ENCODE data around the gene VWA8. TPM values are rescaled to one million over a fixed set of nuclear protein-coding genes. Genes with fewer than 3 reads are reported as not detected.
"Not testable (repeated sequence)": the region's sequence is repeated elsewhere in the genome, so short reads cannot be mapped to it uniquely, and the experiment has no call there.

VWA8 gene
- total RNA-seq, 1 donor from 2014 or later, result 26.4 TPM

DNA sequence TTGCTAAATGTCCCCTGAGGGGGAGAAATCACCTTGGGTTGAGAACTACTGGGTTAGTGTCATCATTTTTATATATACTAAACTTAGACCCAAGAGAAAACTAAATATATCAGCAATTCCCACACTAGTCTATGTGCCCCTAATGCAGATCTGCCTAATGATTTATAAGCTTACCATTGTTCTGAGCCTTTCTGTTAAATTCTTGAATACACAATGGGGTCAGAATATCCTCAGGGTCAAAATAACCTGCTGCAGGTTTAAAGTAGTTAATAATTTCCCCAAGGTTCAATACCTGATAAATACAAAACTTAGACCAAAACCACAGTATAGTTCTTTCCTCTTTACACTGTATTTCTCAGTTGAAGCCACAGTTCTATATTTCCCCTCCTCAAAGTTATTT, 4.6 kb downstream of the VWA8 start:
- no peak for DNase-seq (ENCODE audit: low spot score)
- H3K4me3 Mint-ChIP-seq, result no peak overlapping the region
- H3K27me3 Mint-ChIP-seq (ENCODE audit: insufficient read depth), result no peaks in the 10 kb centered on the region
- H3K4me1 Mint-ChIP-seq (ENCODE audit: low read depth), result peaks cover 24% of the 10 kb centered on the region
- no peaks in the 10 kb centered on the region for H3K9me3 Mint-ChIP-seq
- H3K36me3 Mint-ChIP-seq (ENCODE audit: low read depth), result peaks cover 9% of the 10 kb centered on the region
- intact Hi-C loops (cut with micrococcal nuclease), result no loop called here
- no peak overlapping the region for H3K27ac Mint-ChIP-seq

DNA sequence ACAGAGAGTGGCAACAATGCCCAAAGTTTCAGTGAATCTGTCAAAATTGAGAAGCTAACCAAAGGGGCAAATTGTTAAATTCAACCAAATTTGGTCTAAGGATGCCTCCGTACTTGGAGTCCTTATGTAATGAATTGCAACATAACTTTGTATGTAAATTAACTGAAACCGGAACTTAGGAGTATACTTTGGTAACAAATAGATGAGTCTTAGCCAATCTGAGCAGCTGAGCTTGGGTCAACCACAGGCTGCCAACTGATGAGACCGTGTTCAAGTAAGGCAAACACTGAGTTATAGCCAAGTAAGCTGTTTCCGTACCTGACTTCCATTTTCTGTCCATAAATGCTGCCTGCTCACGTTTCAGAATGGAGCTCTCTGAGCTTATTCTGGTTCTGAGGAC, 5.3 kb downstream of the VWA8 start:
- Mint-ChIP-seq H3K27me3 (ENCODE audit: insufficient read depth) (no peaks in the 10 kb centered on the region), H3K4me1 (ENCODE audit: low read depth) (peaks cover 23% of the 10 kb centered on the region), H3K9me3 (no peaks in the 10 kb centered on the region), H3K27ac (no peak overlapping the region), H3K4me3 (no peak overlapping the region), H3K36me3 (ENCODE audit: low read depth) (peaks cover 9% of the 10 kb centered on the region)
- intact Hi-C loops (cut with micrococcal nuclease), result no loop called here
- DNase-seq (ENCODE audit: low spot score), result no peak

DNA sequence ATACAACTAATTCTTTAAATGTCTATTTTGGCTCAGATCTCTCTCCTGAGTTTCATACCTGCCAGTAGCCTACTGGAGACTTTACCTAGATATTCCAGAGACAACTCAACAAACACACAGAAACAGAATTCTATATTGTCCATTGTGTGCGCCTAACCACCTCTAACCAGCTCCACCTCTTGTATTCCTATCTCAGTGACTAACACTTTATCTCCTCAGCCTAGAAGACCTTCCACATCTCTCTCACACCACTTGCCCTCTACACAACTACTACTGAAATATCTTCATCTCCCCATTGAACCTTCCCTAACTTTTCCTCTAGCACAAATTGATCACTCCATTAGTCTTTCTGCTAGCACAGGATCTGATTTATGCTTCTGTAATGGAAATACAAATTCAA, 6.7 kb downstream of the VWA8 start:
- intact Hi-C loops (cut with micrococcal nuclease), result no loop called here
- DNase-seq (ENCODE audit: low spot score), result no peak
- no peaks in the 10 kb centered on the region for H3K27me3 Mint-ChIP-seq (ENCODE audit: insufficient read depth)
- peaks cover 9% of the 10 kb centered on the region for H3K36me3 Mint-ChIP-seq (ENCODE audit: low read depth)
- no peaks in the 10 kb centered on the region for H3K9me3 Mint-ChIP-seq
- H3K27ac Mint-ChIP-seq, result no peak overlapping the region
- no peak overlapping the region for H3K4me3 Mint-ChIP-seq
- peaks cover 14% of the 10 kb centered on the region for H3K4me1 Mint-ChIP-seq (ENCODE audit: low read depth)

DNA sequence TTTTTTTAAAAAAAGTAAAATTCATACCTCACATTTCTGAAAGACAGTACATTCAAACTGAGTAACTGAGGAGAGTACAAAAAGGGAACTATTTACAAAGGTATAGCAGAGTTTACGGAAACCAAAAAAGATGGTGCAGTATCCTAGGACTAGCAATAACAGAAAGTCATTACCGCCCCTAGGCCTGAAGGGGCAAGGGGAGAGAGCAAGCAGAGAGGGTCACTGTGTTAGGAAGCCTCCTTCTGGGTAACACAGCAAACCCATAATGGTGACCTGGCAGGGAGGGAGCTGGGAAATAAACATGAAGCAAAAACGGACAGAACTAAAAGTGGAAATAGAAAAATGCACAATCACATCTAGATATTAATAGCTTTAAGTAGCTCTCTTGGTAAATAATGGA, 8.2 kb downstream of the VWA8 start:
- no peaks in the 10 kb centered on the region for H3K4me1 Mint-ChIP-seq (ENCODE audit: low read depth)
- peaks cover 15% of the 10 kb centered on the region for H3K36me3 Mint-ChIP-seq (ENCODE audit: low read depth)
- no peak for DNase-seq (ENCODE audit: low spot score)
- H3K4me3 Mint-ChIP-seq, result no peak overlapping the region
- H3K27ac Mint-ChIP-seq, result no peak overlapping the region
- no peaks in the 10 kb centered on the region for H3K27me3 Mint-ChIP-seq (ENCODE audit: insufficient read depth)
- intact Hi-C loops (cut with micrococcal nuclease), result no loop called here
- no peaks in the 10 kb centered on the region for H3K9me3 Mint-ChIP-seq

DNA sequence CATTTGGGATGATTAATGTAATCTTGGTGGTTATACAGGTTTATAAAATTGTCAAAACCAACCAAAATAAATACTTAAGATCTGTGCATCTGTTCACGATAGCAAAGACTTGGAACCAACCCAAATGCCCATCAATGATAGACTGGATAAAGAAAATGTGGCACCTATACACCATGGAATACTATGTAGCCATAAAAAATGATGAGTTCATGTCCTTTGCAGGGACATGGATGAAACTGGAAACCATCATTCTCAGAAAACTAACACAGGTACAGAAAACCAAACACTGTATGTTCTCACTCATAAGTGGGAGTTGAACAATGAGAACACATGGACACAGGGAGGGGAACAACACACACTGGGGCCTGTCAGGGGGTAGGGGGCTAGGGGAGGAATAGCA, 11.8 kb downstream of the VWA8 start:
- DNase-seq (ENCODE audit: low spot score); H3K4me1 Mint-ChIP-seq (ENCODE audit: low read depth); H3K27me3 Mint-ChIP-seq (ENCODE audit: insufficient read depth); H3K27ac Mint-ChIP-seq; H3K4me3 Mint-ChIP-seq; intact Hi-C loops (cut with micrococcal nuclease): not testable (repeated sequence)
- Mint-ChIP-seq H3K9me3 (peaks cover 20% of the 10 kb centered on the region), H3K36me3 (ENCODE audit: low read depth) (peaks cover 30% of the 10 kb centered on the region)

DNA sequence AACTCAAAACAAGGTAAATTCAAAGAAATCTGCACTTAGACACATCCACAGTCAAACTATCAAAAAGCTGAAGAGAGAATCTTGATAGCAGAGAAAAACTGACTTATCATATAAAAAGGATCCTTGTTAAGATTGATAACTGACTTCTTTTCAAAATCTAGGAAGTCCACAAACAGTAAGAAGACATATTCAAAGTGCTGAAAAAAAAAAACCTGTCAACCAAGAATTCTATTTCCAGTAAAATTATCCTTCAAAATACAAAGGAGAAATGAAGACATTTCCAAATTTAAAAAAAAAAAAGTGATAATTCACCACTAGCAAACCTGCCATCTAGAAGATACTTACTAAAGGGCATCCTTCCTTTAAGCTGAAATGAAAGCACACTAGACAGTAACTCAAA, 15.0 kb downstream of the VWA8 start:
- intact Hi-C loops (cut with micrococcal nuclease), result no loop called here

DNA sequence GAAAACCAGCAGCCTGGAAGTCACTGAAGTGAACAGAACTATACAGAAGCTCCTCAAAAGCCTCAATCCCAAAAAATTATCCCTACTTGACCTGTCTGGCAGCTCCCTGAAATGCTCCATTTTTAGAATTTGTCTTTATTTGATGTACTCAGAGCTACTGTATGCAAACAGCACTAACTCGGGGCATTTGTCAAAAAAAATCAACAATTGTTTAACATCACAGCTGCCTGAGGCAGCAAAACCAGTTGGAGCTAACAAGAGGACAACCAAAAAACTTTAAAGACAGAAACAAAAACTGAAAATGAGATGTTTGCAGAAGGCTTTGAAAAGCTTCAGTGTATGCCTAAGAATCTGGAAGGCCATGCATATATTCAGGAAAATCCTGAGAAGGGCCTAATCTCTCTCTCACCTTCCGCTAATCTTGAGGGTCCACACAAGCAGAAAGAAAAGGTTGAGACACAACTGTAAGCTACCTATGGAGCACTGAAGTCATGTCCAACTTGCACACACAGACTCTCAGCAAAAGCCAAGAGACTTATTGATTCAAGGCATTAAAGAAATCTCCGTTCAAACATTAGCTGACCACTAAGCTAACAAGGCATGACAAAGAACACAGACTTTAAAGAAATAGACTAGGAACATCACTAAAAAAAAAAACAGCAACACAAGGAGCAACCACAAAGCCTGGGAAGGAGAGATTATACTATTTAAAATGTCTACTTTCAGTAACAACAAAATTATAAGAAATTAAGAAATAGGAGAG, 16.1 kb downstream of the VWA8 start:
- H3K4me1 Mint-ChIP-seq (ENCODE audit: low read depth), result peaks cover 8% of the 10 kb centered on the region
- H3K9me3 Mint-ChIP-seq, result peaks cover 20% of the 10 kb centered on the region
- H3K36me3 Mint-ChIP-seq (ENCODE audit: low read depth), result peaks cover 30% of the 10 kb centered on the region
- no peak overlapping the region for H3K4me3 Mint-ChIP-seq
- no peak for DNase-seq (ENCODE audit: low spot score)
- no peaks in the 10 kb centered on the region for H3K27me3 Mint-ChIP-seq (ENCODE audit: insufficient read depth)
- no peak overlapping the region for H3K27ac Mint-ChIP-seq
- intact Hi-C loops (cut with micrococcal nuclease), result no loop called here

More for the DNA sequence above, 15.0 kb downstream of the VWA8 start:
- Mint-ChIP-seq H3K9me3 (peaks cover 20% of the 10 kb centered on the region), H3K4me1 (ENCODE audit: low read depth) (peaks cover 8% of the 10 kb centered on the region), H3K27me3 (ENCODE audit: insufficient read depth) (no peaks in the 10 kb centered on the region), H3K4me3 (no peak overlapping the region), H3K27ac (no peak overlapping the region), H3K36me3 (ENCODE audit: low read depth) (peaks cover 30% of the 10 kb centered on the region)
- no peak for DNase-seq (ENCODE audit: low spot score)

DNA sequence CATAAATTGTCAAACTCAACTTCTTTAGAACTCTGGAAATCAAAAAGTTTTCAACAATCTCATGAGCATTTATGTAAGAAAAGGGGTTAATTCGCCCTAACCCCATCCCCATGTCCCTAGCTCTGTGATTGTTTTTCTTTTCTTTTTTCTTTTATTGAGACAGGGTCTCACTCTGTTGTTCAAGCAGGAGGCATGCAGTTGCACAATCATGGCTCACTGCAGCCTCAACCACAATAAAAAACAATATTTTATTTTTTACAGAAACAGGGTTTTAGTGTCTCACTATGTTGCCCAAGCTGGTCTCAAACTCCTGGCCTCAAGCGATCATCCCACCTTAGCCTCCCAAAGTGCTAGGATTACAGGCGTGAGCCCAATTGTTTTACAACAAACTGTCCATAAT, 16.7 kb downstream of the VWA8 start:
- Mint-ChIP-seq H3K27me3 (ENCODE audit: insufficient read depth) (no peaks in the 10 kb centered on the region), H3K36me3 (ENCODE audit: low read depth) (peaks cover 29% of the 10 kb centered on the region), H3K27ac (no peak overlapping the region), H3K4me1 (ENCODE audit: low read depth) (peaks cover 8% of the 10 kb centered on the region), H3K9me3 (peaks cover 20% of the 10 kb centered on the region), H3K4me3 (no peak overlapping the region)
- intact Hi-C loops (cut with micrococcal nuclease), result no loop called here
- DNase-seq (ENCODE audit: low spot score), result no peak

DNA sequence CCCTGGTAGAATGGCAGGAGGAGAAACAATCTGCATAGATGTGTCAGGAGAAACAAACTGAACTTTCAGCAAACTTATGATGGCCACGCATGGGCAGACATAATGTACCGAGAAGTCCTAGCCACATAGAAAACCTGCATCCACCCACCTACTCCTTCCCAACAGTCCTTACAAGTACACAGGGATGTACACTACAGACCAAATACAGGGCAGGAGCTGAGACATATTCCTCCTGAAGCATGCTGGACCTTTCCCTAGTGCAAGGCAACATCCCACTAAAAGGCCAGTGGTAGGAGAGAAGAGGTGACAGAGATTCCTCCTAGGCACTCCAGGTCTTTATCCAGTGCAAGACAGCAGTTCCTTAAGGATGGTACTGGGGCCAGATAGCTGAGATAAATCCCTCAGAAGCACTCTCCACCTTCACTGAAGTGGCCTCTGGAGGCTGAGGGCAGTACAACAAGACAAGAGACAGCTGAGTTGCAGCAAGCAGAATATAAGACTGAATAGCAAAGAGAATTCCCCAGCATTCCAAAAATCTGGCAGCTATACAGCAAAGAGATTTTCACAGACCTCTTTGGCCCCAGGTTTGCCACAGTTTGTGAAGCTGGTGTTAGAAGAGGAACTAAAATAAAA, 18.3 kb downstream of the VWA8 start:
- Mint-ChIP-seq H3K27me3 (ENCODE audit: insufficient read depth) (no peaks in the 10 kb centered on the region), H3K36me3 (ENCODE audit: low read depth) (peaks cover 26% of the 10 kb centered on the region), H3K4me1 (ENCODE audit: low read depth) (peaks cover 8% of the 10 kb centered on the region), H3K27ac (no peak overlapping the region), H3K9me3 (peaks cover 20% of the 10 kb centered on the region), H3K4me3 (no peak overlapping the region)
- DNase-seq (ENCODE audit: low spot score), result no peak
- intact Hi-C loops (cut with micrococcal nuclease), result no loop called here

DNA sequence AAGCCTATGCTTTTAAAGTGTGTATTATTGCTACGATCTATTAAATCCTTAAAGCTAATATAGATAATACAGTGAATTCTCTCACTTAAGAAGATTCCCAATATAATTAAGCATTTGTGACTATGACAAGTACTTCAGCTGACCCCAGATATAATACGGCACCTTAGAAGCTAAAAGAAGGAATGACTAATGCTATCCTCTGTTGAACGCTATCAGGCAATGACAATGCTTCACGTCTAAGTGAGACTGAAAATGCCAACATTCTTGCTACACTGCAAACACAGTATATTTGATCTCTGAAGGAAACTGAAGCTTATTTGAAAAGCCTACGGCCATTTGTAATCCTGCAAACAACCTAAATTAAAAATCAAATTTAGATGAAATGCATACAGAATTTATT, 19.7 kb downstream of the VWA8 start:
- Mint-ChIP-seq H3K4me3 (no peak overlapping the region), H3K27ac (no peak overlapping the region), H3K4me1 (ENCODE audit: low read depth) (no peaks in the 10 kb centered on the region), H3K27me3 (ENCODE audit: insufficient read depth) (no peaks in the 10 kb centered on the region), H3K36me3 (ENCODE audit: low read depth) (peaks cover 23% of the 10 kb centered on the region), H3K9me3 (peaks cover 10% of the 10 kb centered on the region)
- DNase-seq (ENCODE audit: low spot score), result no peak
- intact Hi-C loops (cut with micrococcal nuclease), result no loop called here

DNA sequence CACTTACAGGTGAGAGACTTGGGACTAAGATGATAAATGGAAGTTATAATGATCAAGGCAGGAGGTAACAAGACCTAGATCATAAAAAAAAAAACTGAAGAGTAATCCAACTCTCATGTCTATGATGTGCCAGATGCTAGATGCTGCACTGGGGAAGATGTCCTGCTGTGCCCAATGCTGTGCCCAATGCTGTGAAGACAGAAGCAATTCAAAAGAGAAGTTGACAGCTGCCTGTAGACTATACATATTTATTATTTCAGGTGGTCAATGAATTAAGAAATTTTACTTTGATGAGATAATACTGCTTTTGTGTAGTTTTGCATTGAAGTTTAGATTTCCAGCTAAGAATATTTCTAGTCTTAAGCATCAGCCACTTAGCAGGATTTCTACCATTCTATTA, 21.5 kb downstream of the VWA8 start:
- Mint-ChIP-seq H3K4me3 (no peak overlapping the region), H3K9me3 (no peaks in the 10 kb centered on the region), H3K27me3 (ENCODE audit: insufficient read depth) (no peaks in the 10 kb centered on the region), H3K36me3 (ENCODE audit: low read depth) (peaks cover 16% of the 10 kb centered on the region), H3K27ac (no peak overlapping the region), H3K4me1 (ENCODE audit: low read depth) (no peaks in the 10 kb centered on the region)
- intact Hi-C loops (cut with micrococcal nuclease), result no loop called here
- DNase-seq (ENCODE audit: low spot score), result no peak

DNA sequence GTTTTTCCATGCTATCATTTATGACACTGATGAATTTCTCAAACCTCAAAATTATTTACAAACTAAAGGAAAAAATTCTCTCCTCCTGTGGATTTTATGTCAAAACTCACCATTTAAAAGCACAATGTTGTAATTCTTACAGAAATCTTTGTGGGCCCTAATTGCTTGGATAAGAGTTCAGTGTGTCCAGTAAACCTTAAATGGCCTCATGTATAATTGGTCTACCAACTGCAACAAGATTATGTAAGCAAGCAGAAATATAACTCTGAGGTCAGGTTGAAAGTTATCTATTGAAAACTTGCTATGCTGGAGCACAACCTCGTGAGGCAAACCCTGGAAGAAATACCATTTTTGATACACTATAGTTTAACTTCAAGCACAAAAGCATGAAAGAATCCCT, 22.0 kb downstream of the VWA8 start:
- no peaks in the 10 kb centered on the region for H3K9me3 Mint-ChIP-seq
- H3K27ac Mint-ChIP-seq, result no peak overlapping the region
- H3K4me3 Mint-ChIP-seq, result no peak overlapping the region
- DNase-seq (ENCODE audit: low spot score), result no peak
- no peaks in the 10 kb centered on the region for H3K27me3 Mint-ChIP-seq (ENCODE audit: insufficient read depth)
- H3K36me3 Mint-ChIP-seq (ENCODE audit: low read depth), result peaks cover 21% of the 10 kb centered on the region
- intact Hi-C loops (cut with micrococcal nuclease), result no loop called here
- H3K4me1 Mint-ChIP-seq (ENCODE audit: low read depth), result no peaks in the 10 kb centered on the region

DNA sequence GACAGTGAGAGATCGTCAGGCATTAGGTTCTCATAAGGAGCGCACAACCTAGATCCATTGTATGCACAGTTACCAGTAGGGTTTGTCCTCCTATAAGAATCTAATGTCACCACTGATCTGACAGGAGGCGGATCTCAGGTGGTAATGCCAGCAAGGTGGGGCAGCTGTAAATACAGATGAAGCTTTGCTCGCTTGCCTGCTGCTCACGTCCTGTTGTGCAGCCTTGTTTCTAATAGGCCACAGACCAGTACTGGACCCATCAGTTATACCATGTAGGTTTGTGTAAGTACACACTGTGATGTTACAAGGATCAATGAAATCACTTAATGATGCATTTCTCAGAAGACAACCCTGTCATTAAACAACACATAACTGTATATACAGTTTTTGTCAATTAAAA, 23.5 kb downstream of the VWA8 start:
- Mint-ChIP-seq H3K27ac (no peak overlapping the region), H3K9me3 (no peaks in the 10 kb centered on the region), H3K4me1 (ENCODE audit: low read depth) (no peaks in the 10 kb centered on the region), H3K36me3 (ENCODE audit: low read depth) (peaks cover 17% of the 10 kb centered on the region), H3K4me3 (no peak overlapping the region), H3K27me3 (ENCODE audit: insufficient read depth) (no peaks in the 10 kb centered on the region)
- no peak for DNase-seq (ENCODE audit: low spot score)
- intact Hi-C loops (cut with micrococcal nuclease), result no loop called here
